Spleen (tissue), 11 donors: ENCODE measurements around the gene STARD6. TPM values are rescaled to one million over a fixed set of nuclear protein-coding genes. Genes with fewer than 3 reads are reported as not detected.

Source experiments
- DNase-seq: peaks from one replicate; pipeline ENCODE4 v3.0.0-alpha.2; 2020
- H3K27ac ChIP-seq, 8 donors: fragments of 200-600 bp; sonication (generic) in 7 of 8; 1 replicate in 4 of 8; 2 replicates in 4 of 8; pipeline versions ENCODE4 v1.5.0 to v1.8.0; 2016 to 2021; ENCODE audit warnings: inconsistent platforms in 4 of 8, mild to moderate bottlenecking in 4 of 8, moderate library complexity in 1 of 8
- H3K27me3 ChIP-seq, 7 donors: fragments of 200-600 bp; sonication (generic) in 6 of 7; replicated peaks in 1 of 7; 1 replicate in 4 of 7; 2 replicates in 3 of 7; pipeline versions ENCODE4 v1.5.0 to v1.8.0; 2016 to 2021; ENCODE audit warnings: inconsistent platforms in 3 of 7, mild to moderate bottlenecking in 1 of 7
- H3K36me3 ChIP-seq, 6 donors: fragments of 200-600 bp; sonication (generic) in 5 of 6; 1 replicate in 4 of 6; 2 replicates in 2 of 6; pipeline versions ENCODE4 v1.5.0 to v1.8.0; 2016 to 2021; ENCODE audit warnings: inconsistent platforms in 2 of 6
- H3K4me1 ChIP-seq, 6 donors: fragments of 200-600 bp; sonication (generic) in 5 of 6; 1 replicate in 3 of 6; 2 replicates in 3 of 6; pipeline versions ENCODE4 v1.5.0 to v1.8.0; 2016 to 2021; ENCODE audit warnings: inconsistent platforms in 3 of 6
- H3K4me3 ChIP-seq, 8 donors: fragments of 200-600 bp; sonication (generic) in 7 of 8; 1 replicate in 4 of 8; 2 replicates in 4 of 8; pipeline versions ENCODE4 v1.5.0 to v1.8.0; 2016 to 2021; ENCODE audit warnings: inconsistent platforms in 4 of 8, mild to moderate bottlenecking in 4 of 8, moderate library complexity in 2 of 8
- H3K9me3 ChIP-seq, 8 donors: fragments of 200-600 bp; sonication (generic) in 7 of 8; 1 replicate in 4 of 8; 2 replicates in 4 of 8; pipeline versions ENCODE4 v1.5.0 to v1.8.0; 2016 to 2021; ENCODE audit warnings: inconsistent platforms in 4 of 8
- POLR2A ChIP-seq, 3 donors: fragments of 450-650 bp; IDR thresholded peaks; one replicate each; pipeline ENCODE4 v1.5.1; 2017; ENCODE audit warnings: antibody characterized with exemption in 3 of 3, mild to moderate bottlenecking in 1 of 3
- POLR2AphosphoS5 ChIP-seq, 3 donors: sonication (generic); formaldehyde crosslinking; IDR thresholded peaks; one replicate each; pipeline ENCODE4 v1.5.1; 2017; ENCODE audit warnings: antibody characterized with exemption in 3 of 3
- WGBS, 5 donors: extraction: QIAGEN DNeasy Blood & Tissue Kit in 3 of 5; methylation state at CpG; one replicate each; pipeline versions ENCODE4 v1.1.5 to v1.1.7; 2013 to 2018; 5-methylcytosine and 5-hydroxymethylcytosine counted together
- intact Hi-C: fragments of 100-400 bp; cut with DNase I; formaldehyde crosslinking; loops from one replicate; pipeline ENCODE4 v1.15.0; 2023; ENCODE audit warnings: low total_unique reads
- polyA plus RNA-seq, 3 donors: library from polyadenylated mRNA; stranded (reverse); fragments of 200-250 nt; gene quantifications; one replicate each; pipeline ENCODE4 v1.2.1, GENCODE V29; 2013
- total RNA-seq, 7 donors: library from RNA; depleted of rRNA in 3 of 7; stranded (reverse); fragments of >200 nt in 3 of 7; fragmentation: NEBNext Ultra II Directional in 4 of 7; extraction: Animal tissue kit (Norgen Biotek cat#: 25700) in 4 of 7; gene quantifications; one replicate each; pipeline versions ENCODE4 v1.1.0 to v1.2.1, GENCODE V29; 2016 to 2021
- TF ChIP-seq, protein P1 (sequence below), 11 experiments: fragments of 200-600 bp in 7 of 11; fragments of 450-650 bp in 4 of 11; sonication (generic) in 4 of 11; IDR thresholded peaks in 8 of 11; conservative IDR thresholded peaks in 3 of 11; 1 replicate in 7 of 11; 2 replicates in 4 of 11; pipeline versions ENCODE4 v1.4.0 to v1.8.0; 2016 to 2021; ENCODE audit warnings: antibody characterized with exemption in 11 of 11, inconsistent platforms in 4 of 11, mild to moderate bottlenecking in 1 of 11
- donor health status: healthy with polysubstance abuse.
- donor health status: DM: no; HTN: no; CAD: no; lungs with moderate emphysema.
- donor health status: DM: no; HTN: no; CAD: no.
- donor health status: Bipolar disorder and iron deficiency.
- donor health status: healthy.
- donor health status: DM: no; HTN: no; CAD: no.
- donor health status: DM: yes; HTN: yes; CAD: no.

STARD6 gene
- total and polyA plus RNA-seq, 10 donors: not detected

GRCh38 chr18:54338230-54338629 is 19.4 kb downstream of the STARD6 start:
- Histone ChIP-seq H3K27me3 (no peaks in the 10 kb centered on the region), H3K9me3 (no peaks in the 10 kb centered on the region), H3K27ac (no peak overlapping the region), H3K4me3 (no peak overlapping the region), H3K36me3 (no peaks in the 10 kb centered on the region), H3K4me1 (no peaks in the 10 kb centered on the region)
- TF ChIP-seq, protein P1, sequence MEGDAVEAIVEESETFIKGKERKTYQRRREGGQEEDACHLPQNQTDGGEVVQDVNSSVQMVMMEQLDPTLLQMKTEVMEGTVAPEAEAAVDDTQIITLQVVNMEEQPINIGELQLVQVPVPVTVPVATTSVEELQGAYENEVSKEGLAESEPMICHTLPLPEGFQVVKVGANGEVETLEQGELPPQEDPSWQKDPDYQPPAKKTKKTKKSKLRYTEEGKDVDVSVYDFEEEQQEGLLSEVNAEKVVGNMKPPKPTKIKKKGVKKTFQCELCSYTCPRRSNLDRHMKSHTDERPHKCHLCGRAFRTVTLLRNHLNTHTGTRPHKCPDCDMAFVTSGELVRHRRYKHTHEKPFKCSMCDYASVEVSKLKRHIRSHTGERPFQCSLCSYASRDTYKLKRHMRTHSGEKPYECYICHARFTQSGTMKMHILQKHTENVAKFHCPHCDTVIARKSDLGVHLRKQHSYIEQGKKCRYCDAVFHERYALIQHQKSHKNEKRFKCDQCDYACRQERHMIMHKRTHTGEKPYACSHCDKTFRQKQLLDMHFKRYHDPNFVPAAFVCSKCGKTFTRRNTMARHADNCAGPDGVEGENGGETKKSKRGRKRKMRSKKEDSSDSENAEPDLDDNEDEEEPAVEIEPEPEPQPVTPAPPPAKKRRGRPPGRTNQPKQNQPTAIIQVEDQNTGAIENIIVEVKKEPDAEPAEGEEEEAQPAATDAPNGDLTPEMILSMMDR (IDR thresholded peaks at IDR 0.05 in 8 of 11, conservative IDR thresholded peaks at IDR 0.05 in 3 of 11): no peak
- TF ChIP-seq POLR2AphosphoS5 (IDR thresholded peaks at IDR 0.05) (no peak), POLR2A (IDR thresholded peaks at IDR 0.05) (no peak)
- DNase-seq: no peak
- WGBS, 5 donors: 90 to 94% (median 92%) methylated on average over 4 of the region's 4 CpGs
- intact Hi-C loops: no loop called here

DNA sequence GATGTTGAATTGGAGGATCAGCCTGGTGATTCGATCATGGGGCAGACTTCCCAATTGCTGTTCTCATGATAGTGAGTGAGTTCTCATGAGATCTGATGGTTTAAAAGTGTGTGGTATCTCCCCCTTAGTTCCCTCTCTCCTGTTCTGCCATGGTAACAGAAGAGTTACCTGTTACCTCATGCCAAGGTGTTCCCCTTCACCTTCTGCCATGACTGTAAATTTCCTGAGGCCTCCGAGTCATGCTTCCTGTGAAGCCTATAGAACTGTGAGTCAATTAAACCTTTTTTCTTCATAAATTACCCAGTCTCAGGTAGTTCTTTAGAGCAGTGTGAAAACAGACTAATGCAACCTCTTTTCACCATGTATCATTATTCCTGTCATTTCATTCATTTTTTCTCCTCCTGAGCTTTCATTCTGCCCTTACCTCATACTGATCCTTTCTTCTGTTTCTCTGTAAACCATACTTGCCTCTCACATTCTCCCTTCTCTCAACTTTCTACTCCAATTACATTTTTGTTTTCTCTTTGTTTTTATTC is 22.0 kb downstream of the STARD6 start:
- no peak for DNase-seq
- TF ChIP-seq, protein P1 (IDR thresholded peaks at IDR 0.05 in 8 of 11, conservative IDR thresholded peaks at IDR 0.05 in 3 of 11): no peak
- no peak for TF ChIP-seq POLR2AphosphoS5 (IDR thresholded peaks at IDR 0.05)
- no peak for TF ChIP-seq POLR2A (IDR thresholded peaks at IDR 0.05)
- Histone ChIP-seq H3K9me3 (no peaks in the 10 kb centered on the region), H3K4me1 (no peaks in the 10 kb centered on the region), H3K27ac (no peak overlapping the region), H3K36me3 (no peaks in the 10 kb centered on the region), H3K4me3 (no peak overlapping the region), H3K27me3 (no peaks in the 10 kb centered on the region)
- WGBS, 5 donors: 83 to 93% (median 86%) methylated on average over 2 of the region's 2 CpGs
- intact Hi-C loops: no loop called here

- Histone ChIP-seq H3K27me3 (no peaks in the 10 kb centered on the region), H3K27ac (no peak overlapping the region), H3K9me3 (no peaks in the 10 kb centered on the region), H3K4me3 (no peak overlapping the region), H3K4me1 (no peaks in the 10 kb centered on the region), H3K36me3 (no peaks in the 10 kb centered on the region)
- intact Hi-C loops: no loop called here
- TF ChIP-seq POLR2AphosphoS5 (IDR thresholded peaks at IDR 0.05) (no peak), POLR2A (IDR thresholded peaks at IDR 0.05) (no peak)
- TF ChIP-seq, protein P1 (IDR thresholded peaks at IDR 0.05 in 8 of 11, conservative IDR thresholded peaks at IDR 0.05 in 3 of 11): no peak
- 59 to 75% (median 72%) methylated on average over 6 of the region's 6 CpGs for WGBS, 5 donors
- no peak for DNase-seq
These were observed 26.7 kb downstream of the STARD6 start for GRCh38 chr18:54330768-54331548.

GRCh38 chr18:54329787-54330186 is 27.9 kb downstream of the STARD6 start:
- Histone ChIP-seq H3K9me3 (no peaks in the 10 kb centered on the region), H3K4me3 (no peak overlapping the region), H3K27me3 (no peaks in the 10 kb centered on the region), H3K27ac (no peak overlapping the region), H3K36me3 (no peaks in the 10 kb centered on the region), H3K4me1 (no peaks in the 10 kb centered on the region)
- intact Hi-C loops: no loop called here
- DNase-seq: no peak
- TF ChIP-seq, protein P1 (IDR thresholded peaks at IDR 0.05 in 8 of 11, conservative IDR thresholded peaks at IDR 0.05 in 3 of 11): no peak
- TF ChIP-seq POLR2A (IDR thresholded peaks at IDR 0.05) (no peak), POLR2AphosphoS5 (IDR thresholded peaks at IDR 0.05) (no peak)
